Epithelial cell of esophagus (primary cell): ENCODE measurements around the gene FSTL5.
A peak's percentile ranks its signal among the peaks of the same experiment; 100 is the strongest.
"Not testable (repeated sequence)": the region's sequence is repeated elsewhere in the genome, so short reads cannot be mapped to it uniquely, and the experiment has no call there.

Experiments used
- DNase-seq: peaks from one replicate; pipeline ENCODE4 v3.0.0; 2010; ENCODE audit warnings: low read depth
- H3K4me3 ChIP-seq: 2 replicates; pipeline ENCODE4 v1.5.1; 2011; ENCODE audit warnings: mild to moderate bottlenecking, low read length, control low read depth
- CTCF ChIP-seq: IDR thresholded peaks from 2 replicates; pipeline ENCODE4 v1.5.1; 2011; ENCODE audit warnings: low read depth, mild to moderate bottlenecking, low read length, control low read depth, inconsistent platforms; ENCODE audit not compliant: insufficient read depth; ENCODE audit errors: missing control alignments

The FSTL5 gene

GRCh38 chr4:162131256-162131655, 32.5 kb downstream of the FSTL5 start:
- peak; percentile 18 for DNase-seq
- TF ChIP-seq CTCF, result peak; percentile 25
- no peak overlapping the region for H3K4me3 ChIP-seq

DNA sequence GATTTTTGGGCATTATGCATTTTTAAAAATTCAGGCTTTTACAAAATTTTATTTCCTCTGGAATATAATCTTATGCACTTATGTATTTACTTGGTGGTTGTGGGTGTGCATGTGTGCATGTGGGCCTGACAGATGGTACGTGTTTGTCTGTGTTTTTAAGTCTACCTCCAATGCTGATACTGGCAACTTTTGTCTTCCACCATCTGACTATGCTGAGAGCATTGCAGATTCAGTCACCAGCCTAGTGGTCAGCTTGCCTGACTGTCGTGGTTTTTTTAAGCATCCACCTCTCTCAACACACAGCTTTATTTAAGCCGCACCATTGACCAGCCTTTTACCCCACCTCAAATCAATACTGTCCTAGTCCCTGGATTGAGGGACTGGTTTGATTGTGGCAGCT, 37.1 kb downstream of the FSTL5 start:
- no peak for DNase-seq
- H3K4me3 ChIP-seq, result no peak overlapping the region
- TF ChIP-seq CTCF, result no peak

DNA sequence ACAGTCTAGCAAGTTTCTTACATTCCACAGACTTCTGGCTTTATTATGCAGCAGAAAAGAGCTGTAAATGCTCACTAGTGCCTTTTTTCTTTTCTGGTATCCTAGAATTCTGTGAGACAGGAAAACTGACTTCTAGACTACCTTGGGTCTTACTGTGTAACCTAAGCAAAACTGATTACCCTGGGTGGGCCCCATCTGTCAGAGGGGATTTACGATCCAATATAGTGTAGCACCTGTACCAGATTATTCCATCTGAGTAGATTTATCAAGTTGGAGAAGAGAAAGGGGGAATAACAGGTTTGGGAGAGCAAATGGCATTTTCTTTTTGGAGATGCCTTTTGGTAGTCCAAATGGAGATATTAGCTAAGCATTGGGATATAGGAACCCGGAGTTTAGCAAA, 46.7 kb downstream of the FSTL5 start:
- no peak for TF ChIP-seq CTCF
- no peak for DNase-seq
- no peak overlapping the region for H3K4me3 ChIP-seq

- H3K4me3 ChIP-seq, result no peak overlapping the region
- no peak for TF ChIP-seq CTCF
- DNase-seq, result no peak
These were observed 47.6 kb downstream of the FSTL5 start for GRCh38 chr4:162116095-162116779.

DNA sequence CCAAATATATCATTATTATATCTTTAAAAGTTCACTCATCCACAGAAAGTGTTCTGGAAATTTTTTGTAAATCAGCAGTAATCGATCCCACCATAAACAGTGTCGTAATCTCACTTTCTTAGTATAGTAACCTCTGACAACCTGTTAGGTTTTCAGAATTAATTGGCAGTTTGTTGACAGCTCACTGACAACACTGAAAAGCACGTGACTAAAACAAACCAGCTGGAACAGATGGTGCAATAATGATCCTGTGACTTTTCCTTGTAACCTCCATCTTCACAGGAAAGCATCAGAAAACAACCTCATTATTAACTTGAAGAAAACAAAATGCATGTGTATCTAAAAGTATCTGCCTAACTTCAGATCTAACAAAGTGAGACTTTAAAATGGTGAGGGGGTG, 48.5 kb downstream of the FSTL5 start:
- no peak overlapping the region for H3K4me3 ChIP-seq
- no peak for TF ChIP-seq CTCF

GRCh38 chr4:162111078-162111477, 52.7 kb downstream of the FSTL5 start:
- DNase-seq, result no peak
- no peak for TF ChIP-seq CTCF
- H3K4me3 ChIP-seq, result no peak overlapping the region

More for the DNA sequence above, 48.5 kb downstream of the FSTL5 start:
- DNase-seq, result peak; percentile 28

- DNase-seq, result no peak
- no peak for TF ChIP-seq CTCF
- no peak overlapping the region for H3K4me3 ChIP-seq
These were observed 59.2 kb downstream of the FSTL5 start for GRCh38 chr4:162104459-162105124.

- H3K4me3 ChIP-seq, DNase-seq: not testable (repeated sequence)
These were observed 59.9 kb downstream of the FSTL5 start for GRCh38 chr4:162103908-162104307.
